ENCODE measurements around the gene COBL. TPM values are rescaled to one million over a fixed set of nuclear protein-coding genes. Genes with fewer than 3 reads are reported as not detected.
A peak's percentile ranks its signal among the peaks of the same experiment; 100 is the strongest.

COBL gene
- total and polyA plus RNA-seq, 2 experiments from 2014 or later: 0.07 to 0.69 TPM

GRCh38 chr7:51102828-51103227, 213.8 kb downstream of the COBL start:
- H3K27me3 ChIP-seq: no peaks in the 10 kb centered on the region
- no peaks in the 10 kb centered on the region for H3K9me3 ChIP-seq (ENCODE audit: low read depth)
- no peak for TF ChIP-seq CTCF (IDR thresholded peaks at IDR 0.05; ENCODE audit: low read depth, low read length)
- H3K27ac ChIP-seq: no peak overlapping the region
- no peaks in the 10 kb centered on the region for H3K4me1 ChIP-seq (ENCODE audit: low read depth)
- no peak for DNase-seq (ENCODE audit: low read depth in 1 of 2, low spot score in 1 of 2)
- no peaks in the 10 kb centered on the region for H3K36me3 ChIP-seq
- H3K4me3 ChIP-seq: no peak overlapping the region

GRCh38 chr7:51101111-51101757, 215.4 kb downstream of the COBL start:
- Histone ChIP-seq H3K36me3 (no peaks in the 10 kb centered on the region), H3K4me1 (ENCODE audit: low read depth) (no peaks in the 10 kb centered on the region), H3K9me3 (ENCODE audit: low read depth) (no peaks in the 10 kb centered on the region), H3K4me3 (no peak overlapping the region), H3K27me3 (no peaks in the 10 kb centered on the region), H3K27ac (no peak overlapping the region)
- DNase-seq (ENCODE audit: low read depth in 1 of 2, low spot score in 1 of 2): no peak
- no peak for TF ChIP-seq CTCF (IDR thresholded peaks at IDR 0.05; ENCODE audit: low read depth, low read length)

- no peaks in the 10 kb centered on the region for H3K9me3 ChIP-seq (ENCODE audit: low read depth)
- no peak overlapping the region for H3K27ac ChIP-seq
- no peak overlapping the region for H3K4me3 ChIP-seq
- no peaks in the 10 kb centered on the region for H3K36me3 ChIP-seq
- H3K4me1 ChIP-seq (ENCODE audit: low read depth): no peaks in the 10 kb centered on the region
- TF ChIP-seq CTCF (IDR thresholded peaks at IDR 0.05; ENCODE audit: low read depth, low read length): no peak
- no peaks in the 10 kb centered on the region for H3K27me3 ChIP-seq
- peak in 1 of 2 donors; percentile 10 for DNase-seq (ENCODE audit: low read depth in 1 of 2, low spot score in 1 of 2)
Observed at GRCh38 chr7:51090411-51090810, 226.2 kb downstream of the COBL start.

- H3K9me3 ChIP-seq (ENCODE audit: low read depth): no peaks in the 10 kb centered on the region
- peaks cover 11% of the 10 kb centered on the region for H3K4me1 ChIP-seq (ENCODE audit: low read depth)
- H3K4me3 ChIP-seq: no peak overlapping the region
- H3K27ac ChIP-seq: no peak overlapping the region
- no peak for DNase-seq (ENCODE audit: low read depth in 1 of 2, low spot score in 1 of 2)
- H3K27me3 ChIP-seq: no peaks in the 10 kb centered on the region
- TF ChIP-seq CTCF (IDR thresholded peaks at IDR 0.05; ENCODE audit: low read depth, low read length): no peak
- no peaks in the 10 kb centered on the region for H3K36me3 ChIP-seq
Observed at GRCh38 chr7:51085034-51085692, 231.4 kb downstream of the COBL start.

DNA sequence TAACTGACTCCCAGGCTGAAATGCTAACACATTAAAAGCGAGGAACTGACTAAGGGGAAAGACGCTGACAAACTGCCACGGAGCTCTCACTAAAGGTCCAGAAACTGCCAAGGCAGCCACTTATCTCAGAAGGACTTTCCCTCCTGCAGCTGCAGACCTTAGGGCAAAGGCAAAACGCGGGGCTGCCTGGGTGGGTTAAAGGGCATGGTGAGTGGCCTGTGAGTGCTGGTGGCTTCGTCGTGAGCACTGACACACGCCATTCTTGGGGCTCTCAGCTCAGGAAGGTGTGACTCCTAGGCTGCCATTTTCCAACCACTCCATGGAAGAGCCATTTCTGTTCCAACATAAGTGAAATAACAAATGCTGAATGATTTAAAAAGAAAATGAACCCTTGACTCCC, 232.5 kb downstream of the COBL start:
- TF ChIP-seq CTCF (IDR thresholded peaks at IDR 0.05; ENCODE audit: low read depth, low read length): no peak
- Histone ChIP-seq H3K27ac (no peak overlapping the region), H3K4me1 (ENCODE audit: low read depth) (peaks cover 11% of the 10 kb centered on the region), H3K27me3 (no peaks in the 10 kb centered on the region), H3K9me3 (ENCODE audit: low read depth) (no peaks in the 10 kb centered on the region), H3K36me3 (no peaks in the 10 kb centered on the region), H3K4me3 (no peak overlapping the region)
- DNase-seq (ENCODE audit: low read depth in 1 of 2, low spot score in 1 of 2): peak in 1 of 2 donors; percentile 14
